GM21529 (cell line): ENCODE measurements around the gene MEOX2.

Source experiments
- ATAC-seq: cut with Tn5 transposase; IDR thresholded peaks from one replicate; pipeline ENCODE4 v1.9.1; 2021; ENCODE audit not compliant: unreplicated experiment

MEOX2 gene

GRCh38 chr7:15566476-15566875 lies 120.0 kb downstream of the MEOX2 start:
- no peak for ATAC-seq

DNA sequence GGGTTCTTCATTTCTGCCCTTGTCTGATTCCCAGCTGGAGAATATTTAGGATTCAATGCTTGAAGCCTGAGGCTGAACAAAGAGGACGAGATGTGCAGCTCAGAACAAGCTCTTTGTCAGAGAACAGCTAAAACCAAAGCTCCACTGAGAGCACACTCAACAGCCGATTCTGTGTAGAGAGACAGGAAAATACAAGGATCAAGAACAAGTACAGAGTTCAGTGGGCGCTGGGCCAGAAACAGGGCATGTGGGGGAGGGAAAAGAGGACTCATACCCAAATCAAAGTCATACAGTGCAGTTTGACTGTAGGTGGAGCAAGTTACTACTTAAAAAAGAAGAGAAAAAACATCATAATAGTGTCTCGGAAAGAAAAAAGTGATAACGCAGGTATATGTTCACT lies 124.6 kb downstream of the MEOX2 start, which contains the start of gene AGMO:
Gene AGMO (minus strand): TSS at position 181 of the 400 bp plus-strand sequence.
- ATAC-seq: no peak
